Measurements from ENCODE around the gene PPP1R17.

PPP1R17 gene

DNA sequence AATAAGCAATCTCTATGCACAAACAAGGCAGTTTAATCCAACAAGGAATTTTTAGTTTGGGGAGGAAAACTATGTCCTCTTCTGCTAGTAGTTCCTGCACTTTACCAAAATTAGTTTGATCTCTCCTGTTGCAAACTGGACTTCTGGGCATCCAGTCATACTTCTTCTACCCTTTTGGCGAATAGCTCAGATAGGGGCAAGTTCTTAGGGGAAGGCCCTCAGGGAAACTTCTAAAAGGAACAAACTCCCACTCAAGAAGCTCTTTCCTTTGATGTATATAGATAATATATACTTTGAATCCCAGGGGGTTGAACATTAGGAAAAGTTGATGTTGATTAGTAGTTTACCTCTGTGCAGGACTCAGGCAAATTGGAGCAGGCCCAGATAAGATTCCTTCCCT, 21.5 kb upstream of the PPP1R17 start:
- Histone ChIP-seq H3K4me1 (ENCODE audit: control insufficient read depth, insufficient read depth, low read length) (no peaks in the 10 kb centered on the region), H3K36me3 (ENCODE audit: control insufficient read depth, insufficient read depth, low read length, severe bottlenecking) (no peaks in the 10 kb centered on the region), H3K9me3 (ENCODE audit: control insufficient read depth, low read length) (no peaks in the 10 kb centered on the region), H3K27me3 (replicated peaks; ENCODE audit: control insufficient read depth, insufficient read depth, low read length) (peaks cover 9% of the 10 kb centered on the region), H3K4me3 (ENCODE audit: low read length) (no peak overlapping the region), H3K9ac (ENCODE audit: low read length) (no peak overlapping the region)
- DNase-seq (ENCODE audit: low read depth): no peak

DNA sequence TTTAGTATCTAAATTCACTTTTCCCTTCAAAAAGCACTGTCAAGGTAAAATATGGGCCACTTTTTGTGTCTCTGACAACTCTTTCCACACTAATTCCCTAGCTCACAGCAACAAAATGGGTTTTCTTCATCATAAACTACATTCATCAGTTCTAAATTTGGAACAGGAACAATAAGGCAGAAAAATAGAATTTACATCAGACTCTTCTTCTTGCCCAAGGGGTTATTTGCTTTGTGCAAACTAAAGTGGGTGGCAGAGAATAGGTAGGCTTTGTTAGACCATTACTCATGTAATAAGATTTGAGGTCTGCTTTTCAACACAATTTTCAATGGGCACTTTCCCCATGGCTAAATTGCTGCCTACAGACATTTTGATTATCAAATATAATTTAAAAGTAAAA, 17.6 kb upstream of the PPP1R17 start:
- Histone ChIP-seq H3K36me3 (ENCODE audit: control insufficient read depth, insufficient read depth, low read length, severe bottlenecking) (no peaks in the 10 kb centered on the region), H3K4me3 (ENCODE audit: low read length) (no peak overlapping the region), H3K9ac (ENCODE audit: low read length) (no peak overlapping the region), H3K9me3 (ENCODE audit: control insufficient read depth, low read length) (no peaks in the 10 kb centered on the region), H3K27me3 (replicated peaks; ENCODE audit: control insufficient read depth, insufficient read depth, low read length) (no peaks in the 10 kb centered on the region), H3K4me1 (ENCODE audit: control insufficient read depth, insufficient read depth, low read length) (no peaks in the 10 kb centered on the region)
- no peak for DNase-seq (ENCODE audit: low read depth)

DNA sequence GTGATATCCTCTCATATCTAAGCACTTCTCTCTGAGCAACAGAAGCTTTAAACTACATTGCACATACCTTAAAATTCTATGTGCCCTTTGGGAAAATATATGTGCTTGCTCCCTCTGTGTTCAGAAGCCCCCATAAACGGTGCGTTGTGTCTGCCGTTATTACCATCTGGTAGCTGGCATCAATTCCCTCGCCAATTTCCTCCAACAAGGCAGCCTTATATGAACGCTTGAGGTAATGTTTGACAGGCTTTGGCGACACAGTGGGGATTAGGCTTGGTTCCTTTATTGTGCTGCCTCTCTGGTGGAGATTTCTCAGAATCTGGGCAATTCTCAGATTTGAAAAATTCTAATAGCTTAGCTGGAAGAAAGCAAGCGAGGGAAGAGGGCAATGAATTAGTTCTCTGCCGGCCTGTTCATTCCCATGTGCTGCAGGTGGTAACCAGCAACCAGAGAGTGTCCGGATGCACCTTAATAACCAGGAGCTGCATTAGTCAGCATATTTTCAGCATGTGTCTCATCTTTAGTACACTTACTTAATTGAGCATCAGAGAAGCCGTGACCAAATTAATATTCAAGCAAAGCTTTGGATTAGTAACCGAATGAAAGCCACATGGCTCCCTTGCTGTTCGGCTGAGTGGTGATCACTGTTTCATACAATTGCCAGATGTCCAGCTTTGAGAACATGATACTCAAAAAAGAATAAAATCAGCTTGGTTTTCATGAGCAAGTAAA, 7.3 kb upstream of the PPP1R17 start:
- H3K27me3 ChIP-seq (replicated peaks; ENCODE audit: control insufficient read depth, insufficient read depth, low read length): peaks cover 4% of the 10 kb centered on the region
- H3K9me3 ChIP-seq (ENCODE audit: control insufficient read depth, low read length): no peaks in the 10 kb centered on the region
- no peak overlapping the region for H3K4me3 ChIP-seq (ENCODE audit: low read length)
- DNase-seq (ENCODE audit: low read depth): no peak
- no peak overlapping the region for H3K9ac ChIP-seq (ENCODE audit: low read length)
- H3K4me1 ChIP-seq (ENCODE audit: control insufficient read depth, insufficient read depth, low read length): no peaks in the 10 kb centered on the region
- no peaks in the 10 kb centered on the region for H3K36me3 ChIP-seq (ENCODE audit: control insufficient read depth, insufficient read depth, low read length, severe bottlenecking)

DNA sequence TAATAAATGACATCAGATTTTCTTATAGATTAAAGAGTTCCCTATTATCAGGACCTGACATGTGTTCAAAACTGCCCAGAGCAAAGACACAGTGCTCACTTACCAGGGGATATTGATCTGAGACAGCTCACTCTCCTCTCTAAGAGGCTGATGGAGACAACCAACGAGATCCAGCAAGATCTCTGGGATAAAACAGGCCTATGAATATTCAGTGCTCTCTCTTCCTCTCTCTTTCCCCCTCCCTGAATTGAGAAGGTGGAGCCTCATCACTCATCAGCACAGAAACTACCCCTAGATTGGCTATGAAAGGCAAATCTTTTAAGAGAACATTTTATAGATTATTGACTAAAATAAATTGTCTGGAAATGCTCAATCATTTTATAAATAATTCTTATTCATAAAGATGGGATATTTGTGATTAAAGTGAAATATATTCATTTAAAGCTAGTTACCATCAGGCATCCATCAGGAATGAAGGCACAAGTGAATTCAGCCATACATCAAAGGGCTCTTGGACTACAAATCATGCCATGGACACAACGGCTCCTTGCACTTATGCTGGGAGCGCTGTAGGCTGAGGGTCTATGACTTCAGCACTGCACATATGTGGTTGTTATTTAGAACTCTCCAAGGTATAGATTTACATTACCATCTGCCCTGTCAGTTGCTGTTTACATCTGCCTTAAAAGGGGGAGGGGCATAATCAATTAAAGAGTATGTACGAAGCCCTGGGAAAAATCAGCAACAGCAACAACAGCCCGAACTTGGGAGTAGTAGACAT, 3.4 kb upstream of the PPP1R17 start:
- Histone ChIP-seq H3K36me3 (ENCODE audit: control insufficient read depth, insufficient read depth, low read length, severe bottlenecking) (no peaks in the 10 kb centered on the region), H3K4me3 (ENCODE audit: low read length) (no peak overlapping the region), H3K9me3 (ENCODE audit: control insufficient read depth, low read length) (no peaks in the 10 kb centered on the region), H3K4me1 (ENCODE audit: control insufficient read depth, insufficient read depth, low read length) (no peaks in the 10 kb centered on the region), H3K27me3 (replicated peaks; ENCODE audit: control insufficient read depth, insufficient read depth, low read length) (peaks cover 17% of the 10 kb centered on the region), H3K9ac (ENCODE audit: low read length) (no peak overlapping the region)
- no peak for DNase-seq (ENCODE audit: low read depth)

DNA sequence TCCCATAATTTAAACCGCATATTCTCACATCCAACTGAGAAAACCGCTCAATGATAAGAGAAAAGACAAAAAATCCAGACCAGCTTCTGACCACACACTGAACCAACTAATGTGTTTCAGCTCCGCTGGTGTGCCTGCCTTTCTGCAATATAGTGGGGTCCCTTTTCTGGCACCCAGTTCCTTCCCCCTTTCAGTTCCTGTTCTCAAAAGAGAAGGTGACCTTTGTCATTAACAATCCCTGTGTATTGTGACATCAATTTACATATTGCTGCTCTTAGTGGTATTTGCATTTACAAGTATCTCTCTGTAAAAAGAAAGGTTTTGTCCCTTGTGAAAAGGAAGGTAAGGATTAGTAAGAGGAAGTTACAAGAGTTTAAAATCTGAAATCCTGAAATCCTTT, 1.4 kb downstream of the PPP1R17 start:
- Histone ChIP-seq H3K27me3 (replicated peaks; ENCODE audit: control insufficient read depth, insufficient read depth, low read length) (peaks cover 26% of the 10 kb centered on the region), H3K4me1 (ENCODE audit: control insufficient read depth, insufficient read depth, low read length) (peaks cover 5% of the 10 kb centered on the region), H3K4me3 (ENCODE audit: low read length) (no peak overlapping the region), H3K9ac (ENCODE audit: low read length) (no peak overlapping the region), H3K9me3 (ENCODE audit: control insufficient read depth, low read length) (no peaks in the 10 kb centered on the region), H3K36me3 (ENCODE audit: control insufficient read depth, insufficient read depth, low read length, severe bottlenecking) (no peaks in the 10 kb centered on the region)
- no peak for DNase-seq (ENCODE audit: low read depth)

DNA sequence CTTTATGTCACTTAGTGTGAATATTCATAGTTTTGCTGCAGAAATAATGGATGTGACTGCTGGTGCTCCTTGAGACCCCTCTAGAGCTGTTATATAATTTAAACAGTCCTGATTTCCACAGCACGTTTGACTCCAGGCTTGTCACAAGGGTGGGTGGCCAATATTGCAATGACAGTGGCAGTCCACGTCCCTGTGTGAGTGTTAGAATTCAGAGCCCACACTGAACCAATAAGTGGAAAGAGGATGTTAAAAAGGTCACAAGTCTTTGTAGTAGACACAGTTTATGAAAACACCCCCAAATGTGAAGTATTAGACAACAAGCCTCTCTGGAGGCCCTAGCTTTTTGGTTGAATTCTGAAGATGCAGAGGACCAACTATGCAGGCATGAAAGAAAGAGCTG, 2.0 kb downstream of the PPP1R17 start:
- DNase-seq (ENCODE audit: low read depth): no peak
- H3K4me3 ChIP-seq (ENCODE audit: low read length): no peak overlapping the region
- peaks cover 26% of the 10 kb centered on the region for H3K27me3 ChIP-seq (replicated peaks; ENCODE audit: control insufficient read depth, insufficient read depth, low read length)
- H3K4me1 ChIP-seq (ENCODE audit: control insufficient read depth, insufficient read depth, low read length): peaks cover 5% of the 10 kb centered on the region
- H3K36me3 ChIP-seq (ENCODE audit: control insufficient read depth, insufficient read depth, low read length, severe bottlenecking): no peaks in the 10 kb centered on the region
- H3K9me3 ChIP-seq (ENCODE audit: control insufficient read depth, low read length): no peaks in the 10 kb centered on the region
- H3K9ac ChIP-seq (ENCODE audit: low read length): no peak overlapping the region

DNA sequence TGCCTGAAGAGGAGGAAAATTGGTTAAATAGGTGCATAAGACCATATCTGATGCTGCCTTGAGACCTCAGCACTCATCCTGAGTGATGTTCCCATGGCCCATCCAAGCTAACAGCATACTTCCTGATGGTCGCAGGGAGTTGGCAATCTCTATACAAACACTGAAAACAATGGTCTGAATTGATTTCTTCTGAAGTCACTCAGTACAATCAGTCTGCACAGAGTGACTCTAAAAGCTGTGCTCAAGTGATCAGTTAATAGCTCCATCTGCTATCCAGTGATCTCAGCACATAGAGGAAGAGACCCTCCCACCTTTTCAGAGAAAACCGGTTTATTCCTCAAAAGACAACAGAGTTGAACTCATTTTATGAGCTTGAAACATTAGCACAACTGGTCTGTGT, 3.9 kb downstream of the PPP1R17 start:
- Histone ChIP-seq H3K9ac (ENCODE audit: low read length) (no peak overlapping the region), H3K4me1 (ENCODE audit: control insufficient read depth, insufficient read depth, low read length) (peaks cover 11% of the 10 kb centered on the region), H3K4me3 (ENCODE audit: low read length) (no peak overlapping the region), H3K9me3 (ENCODE audit: control insufficient read depth, low read length) (no peaks in the 10 kb centered on the region), H3K27me3 (replicated peaks; ENCODE audit: control insufficient read depth, insufficient read depth, low read length) (peaks cover 26% of the 10 kb centered on the region), H3K36me3 (ENCODE audit: control insufficient read depth, insufficient read depth, low read length, severe bottlenecking) (no peaks in the 10 kb centered on the region)
- no peak for DNase-seq (ENCODE audit: low read depth)

DNA sequence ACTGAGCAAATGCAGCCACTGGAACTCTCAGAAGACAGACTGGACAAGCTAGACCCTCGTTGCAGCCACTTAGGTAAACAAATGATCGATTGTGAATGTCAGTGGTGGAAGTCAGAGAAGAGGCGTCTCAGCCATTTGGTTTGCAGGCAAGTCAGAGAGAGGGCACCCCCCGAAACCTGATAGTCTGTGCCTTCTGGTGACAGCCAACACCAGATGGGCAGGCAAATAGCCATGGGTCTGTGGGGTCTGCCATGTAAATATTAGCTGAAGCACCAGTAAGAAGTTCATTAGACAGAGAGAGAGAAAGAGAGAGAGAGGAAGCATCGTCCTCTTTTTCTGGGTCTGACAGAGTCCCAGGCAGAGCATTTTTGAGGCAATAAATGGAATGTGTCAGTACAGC, 5.4 kb downstream of the PPP1R17 start:
- peaks cover 18% of the 10 kb centered on the region for H3K4me1 ChIP-seq (ENCODE audit: control insufficient read depth, insufficient read depth, low read length)
- H3K36me3 ChIP-seq (ENCODE audit: control insufficient read depth, insufficient read depth, low read length, severe bottlenecking): no peaks in the 10 kb centered on the region
- H3K27me3 ChIP-seq (replicated peaks; ENCODE audit: control insufficient read depth, insufficient read depth, low read length): peaks cover 20% of the 10 kb centered on the region
- H3K4me3 ChIP-seq (ENCODE audit: low read length): no peak overlapping the region
- no peak overlapping the region for H3K9ac ChIP-seq (ENCODE audit: low read length)
- no peaks in the 10 kb centered on the region for H3K9me3 ChIP-seq (ENCODE audit: control insufficient read depth, low read length)
- DNase-seq (ENCODE audit: low read depth): no peak

DNA sequence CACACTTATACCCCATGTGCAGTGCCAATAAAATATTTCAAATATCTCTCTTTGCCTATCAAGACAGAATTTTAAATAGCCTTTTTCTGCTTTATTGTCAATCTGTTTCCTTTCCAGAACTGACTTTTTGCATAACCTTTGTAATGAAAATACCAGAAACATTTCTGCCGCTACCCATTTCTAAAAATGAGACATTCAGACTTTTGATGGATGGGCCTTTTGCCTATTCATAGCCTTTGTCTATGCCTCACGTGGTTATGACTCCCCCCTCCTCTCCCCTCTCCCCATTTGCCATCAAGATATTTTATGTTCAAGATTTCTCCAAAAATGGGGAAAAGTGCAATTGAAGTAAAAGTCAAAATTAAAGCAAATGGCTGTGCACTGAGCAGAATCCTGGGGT, 5.9 kb downstream of the PPP1R17 start:
- peaks cover 18% of the 10 kb centered on the region for H3K4me1 ChIP-seq (ENCODE audit: control insufficient read depth, insufficient read depth, low read length)
- DNase-seq (ENCODE audit: low read depth): no peak
- H3K27me3 ChIP-seq (replicated peaks; ENCODE audit: control insufficient read depth, insufficient read depth, low read length): peaks cover 18% of the 10 kb centered on the region
- no peak overlapping the region for H3K4me3 ChIP-seq (ENCODE audit: low read length)
- no peaks in the 10 kb centered on the region for H3K36me3 ChIP-seq (ENCODE audit: control insufficient read depth, insufficient read depth, low read length, severe bottlenecking)
- H3K9ac ChIP-seq (ENCODE audit: low read length): no peak overlapping the region
- H3K9me3 ChIP-seq (ENCODE audit: control insufficient read depth, low read length): no peaks in the 10 kb centered on the region

DNA sequence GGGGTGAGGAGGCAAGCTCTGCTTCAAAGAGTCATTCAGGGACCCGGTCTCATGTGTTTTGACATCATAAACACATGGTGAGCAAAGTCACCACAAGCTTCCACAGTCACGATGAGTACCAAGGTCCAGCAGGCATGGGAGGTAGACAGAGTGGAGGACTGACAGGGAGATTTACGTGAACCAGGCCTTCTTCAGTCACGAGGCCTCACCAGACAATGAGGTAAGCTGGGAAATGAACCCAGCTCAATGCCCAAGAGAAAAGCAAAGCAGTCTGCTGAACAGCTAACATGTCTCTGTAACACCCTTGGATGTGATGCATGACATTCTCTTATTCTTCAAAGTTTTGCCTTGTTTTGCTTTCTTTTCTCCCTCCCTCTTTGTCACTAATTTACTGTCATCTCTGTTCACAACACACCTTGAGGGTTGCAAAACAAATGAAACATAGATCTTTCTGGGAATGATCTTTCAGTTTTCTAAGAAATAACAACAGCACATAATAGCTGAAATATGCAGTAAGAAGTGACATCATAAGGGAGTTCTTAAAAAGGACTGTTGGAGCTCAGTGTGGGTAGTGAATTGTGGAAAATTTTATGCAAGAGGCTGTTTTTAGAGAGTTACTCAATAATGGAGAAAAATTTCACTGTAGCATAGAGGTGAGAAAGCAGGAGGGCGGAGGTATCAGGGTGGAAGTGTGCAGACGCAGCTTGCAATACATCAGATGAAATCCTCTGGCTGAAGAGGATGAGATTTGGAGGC, 9.0 kb downstream of the PPP1R17 start:
- peak; percentile 2 for DNase-seq (ENCODE audit: low read depth)
- no peaks in the 10 kb centered on the region for H3K9me3 ChIP-seq (ENCODE audit: control insufficient read depth, low read length)
- peaks cover 10% of the 10 kb centered on the region for H3K27me3 ChIP-seq (replicated peaks; ENCODE audit: control insufficient read depth, insufficient read depth, low read length)
- H3K4me3 ChIP-seq (ENCODE audit: low read length): no peak overlapping the region
- H3K36me3 ChIP-seq (ENCODE audit: control insufficient read depth, insufficient read depth, low read length, severe bottlenecking): no peaks in the 10 kb centered on the region
- H3K4me1 ChIP-seq (ENCODE audit: control insufficient read depth, insufficient read depth, low read length): peaks cover 18% of the 10 kb centered on the region
- no peak overlapping the region for H3K9ac ChIP-seq (ENCODE audit: low read length)

DNA sequence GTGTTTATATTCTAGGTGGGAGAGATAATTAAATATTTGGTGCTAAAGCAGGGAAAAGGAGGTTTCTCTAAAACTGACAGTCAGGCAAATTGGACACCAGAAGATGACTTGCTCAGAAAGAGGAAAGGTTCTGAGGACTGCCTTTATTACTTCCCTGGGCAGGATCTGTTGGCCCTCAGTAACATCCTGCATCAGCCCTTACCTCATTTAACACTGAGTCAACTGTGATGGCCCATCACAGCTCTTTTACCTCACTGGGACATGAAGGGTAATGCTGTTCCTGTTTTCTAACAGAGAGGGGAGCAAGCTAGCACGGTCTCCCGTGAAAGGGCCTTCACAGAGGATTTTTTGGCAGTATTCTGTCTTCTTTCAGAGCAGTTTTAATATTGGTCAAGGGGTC, 12.0 kb downstream of the PPP1R17 start:
- Histone ChIP-seq H3K4me1 (ENCODE audit: control insufficient read depth, insufficient read depth, low read length) (peaks cover 12% of the 10 kb centered on the region), H3K9ac (ENCODE audit: low read length) (no peak overlapping the region), H3K27me3 (replicated peaks; ENCODE audit: control insufficient read depth, insufficient read depth, low read length) (peaks cover 8% of the 10 kb centered on the region), H3K36me3 (ENCODE audit: control insufficient read depth, insufficient read depth, low read length, severe bottlenecking) (no peaks in the 10 kb centered on the region), H3K4me3 (ENCODE audit: low read length) (no peak overlapping the region), H3K9me3 (ENCODE audit: control insufficient read depth, low read length) (no peaks in the 10 kb centered on the region)
- no peak for DNase-seq (ENCODE audit: low read depth)

Data from adipocyte (in vitro differentiated cells).